SK-N-SH treated with all-trans-retinoic acid at 6 μM for 48 hours (cell line): ENCODE measurements around the gene NIFK.
A peak's percentile ranks its signal among the peaks of the same experiment; 100 is the strongest.

Experiments used
- ATAC-seq: fragments of 200-7000 bp; cut with Tn5 transposase; 3 replicates; pipeline ENCODE4 v1.9.1; 2020; ENCODE audit warnings: mild to moderate bottlenecking, moderate library complexity
- ARNTL ChIP-seq: fragments of 450-650 bp; formaldehyde crosslinking; IDR thresholded peaks from 2 replicates; pipeline ENCODE4 v1.5.0; 2020; ENCODE audit warnings: low read depth, mild to moderate bottlenecking, moderate library complexity, borderline replicate concordance
- BACH2 ChIP-seq: fragments of 250-450 bp; sonication (Bioruptor Pico); IDR thresholded peaks from 2 replicates; pipeline ENCODE4 v1.9.0; 2021; ENCODE audit warnings: mild to moderate bottlenecking, borderline replicate concordance
- CREB5 ChIP-seq: fragments of 250-450 bp; sonication (Bioruptor Pico); IDR thresholded peaks from 2 replicates; pipeline ENCODE4 v1.5.1; 2020; ENCODE audit warnings: low read depth, mild to moderate bottlenecking, moderate library complexity
- CSDC2 ChIP-seq: fragments of 250-450 bp; sonication (Bioruptor Pico); IDR thresholded peaks from 2 replicates; pipeline ENCODE4 v1.5.0; 2020; ENCODE audit warnings: mild to moderate bottlenecking, moderate library complexity
- CSRNP3 ChIP-seq: fragments of 250-450 bp; sonication (Bioruptor Pico); IDR thresholded peaks from 2 replicates; pipeline ENCODE4 v1.5.1; 2021; ENCODE audit warnings: mild to moderate bottlenecking, moderate library complexity
- ESRRG ChIP-seq: fragments of 250-450 bp; sonication (Bioruptor Pico); IDR thresholded peaks from 2 replicates; pipeline ENCODE4 v1.6.1; 2021; ENCODE audit warnings: mild to moderate bottlenecking
- GLIS3 ChIP-seq: fragments of 250-450 bp; sonication (Bioruptor Pico); IDR thresholded peaks from 2 replicates; pipeline ENCODE4 v1.5.0; 2020; ENCODE audit warnings: mild to moderate bottlenecking, moderate library complexity
- ISL1 ChIP-seq: fragments of 250-450 bp; sonication (Bioruptor Pico); IDR thresholded peaks from 2 replicates; pipeline ENCODE4 v2.1.2; 2022; ENCODE audit warnings: mild to moderate bottlenecking, moderate library complexity
- OSR1 ChIP-seq: fragments of 250-450 bp; sonication (Bioruptor Pico); IDR thresholded peaks from 2 replicates; pipeline ENCODE4 v1.8.0; 2022; ENCODE audit warnings: moderate library complexity, mild to moderate bottlenecking, inconsistent platforms
- PATZ1 ChIP-seq: fragments of 250-450 bp; sonication (Bioruptor Pico); IDR thresholded peaks from 2 replicates; pipeline ENCODE4 v1.8.0; 2020; ENCODE audit warnings: mild to moderate bottlenecking, moderate library complexity, borderline replicate concordance
- PPARA ChIP-seq: fragments of 250-450 bp; sonication (Bioruptor Pico); IDR thresholded peaks from 2 replicates; pipeline ENCODE4 v1.5.0; 2020; ENCODE audit warnings: mild to moderate bottlenecking, borderline replicate concordance
- RARB ChIP-seq: fragments of 250-450 bp; sonication (Bioruptor Pico); IDR thresholded peaks from 2 replicates; pipeline ENCODE4 v1.8.0; 2021; ENCODE audit warnings: mild to moderate bottlenecking, moderate library complexity
- SNAI2 ChIP-seq: fragments of 250-450 bp; sonication (Bioruptor Pico); IDR thresholded peaks from 2 replicates; pipeline ENCODE4 v1.5.0; 2020; ENCODE audit warnings: mild to moderate bottlenecking, moderate library complexity
- TCF4 ChIP-seq: fragments of 250-450 bp; sonication (Bioruptor Pico); IDR thresholded peaks from 2 replicates; pipeline ENCODE4 v1.8.0; 2021; ENCODE audit warnings: mild to moderate bottlenecking, moderate library complexity, borderline replicate concordance
- ZC3H10 ChIP-seq: fragments of 250-450 bp; sonication (Bioruptor Pico); IDR thresholded peaks from 2 replicates; pipeline ENCODE4 v1.5.1; 2021; ENCODE audit warnings: mild to moderate bottlenecking, moderate library complexity
- ZFP3 ChIP-seq: fragments of 250-450 bp; sonication (Bioruptor Pico); IDR thresholded peaks from 2 replicates; pipeline ENCODE4 v1.5.0; 2020; ENCODE audit warnings: mild to moderate bottlenecking, moderate library complexity
- ZFP30 ChIP-seq: fragments of 450-650 bp; formaldehyde crosslinking; IDR thresholded peaks from 2 replicates; pipeline ENCODE4 v1.5.0; 2022; ENCODE audit warnings: mild to moderate bottlenecking, moderate library complexity
- ZNF565 ChIP-seq: fragments of 450-650 bp; formaldehyde crosslinking; conservative IDR thresholded peaks from 2 replicates; pipeline ENCODE4 v1.5.0; 2020; ENCODE audit warnings: low read depth, mild to moderate bottlenecking, moderate library complexity
- ZNF70 ChIP-seq: fragments of 450-650 bp; formaldehyde crosslinking; IDR thresholded peaks from 2 replicates; pipeline ENCODE4 v1.5.0; 2020; ENCODE audit warnings: mild to moderate bottlenecking, moderate library complexity
- TF ChIP-seq, protein P1 (sequence below): fragments of 250-450 bp; sonication (Bioruptor Pico); IDR thresholded peaks from 2 replicates; pipeline ENCODE4 v1.5.0; 2020; ENCODE audit warnings: mild to moderate bottlenecking, moderate library complexity

Gene NIFK

GRCh38 chr2:121754851-121755236, 18.2 kb upstream of the NIFK start (continued):
- TF ChIP-seq CREB5 (CRISPR knock-in tag) (no peak), RARB (no peak), ZC3H10 (CRISPR knock-in tag) (no peak), CSRNP3 (CRISPR knock-in tag) (no peak), ZFP30 (no peak), ZNF70 (CRISPR knock-in tag) (no peak), OSR1 (CRISPR knock-in tag) (no peak), ISL1 (no peak), PPARA (CRISPR knock-in tag) (no peak), ZNF565 (CRISPR knock-in tag) (no peak), ZFP3 (CRISPR knock-in tag) (no peak)
- TF ChIP-seq, all 23 proteins: peak for 0

DNA sequence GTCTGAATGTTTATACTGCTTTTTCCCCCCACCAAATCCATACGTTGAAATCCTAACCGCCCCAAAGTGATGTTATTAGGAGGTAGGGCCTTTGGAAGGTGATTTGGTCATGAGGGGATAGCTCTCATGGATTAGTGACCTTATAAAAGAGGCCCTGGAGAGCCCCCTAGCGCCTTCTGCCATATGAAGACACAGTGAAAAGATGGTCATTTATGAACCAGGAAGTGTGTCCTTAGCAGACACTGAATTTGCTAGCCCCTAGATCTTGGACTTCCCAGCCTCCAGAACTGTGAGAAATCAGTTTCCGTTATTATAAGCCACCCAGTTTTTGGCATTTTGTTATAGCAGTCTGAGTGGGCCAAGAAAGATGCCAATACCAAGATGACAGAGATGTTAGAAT, 11.5 kb upstream of the NIFK start:
- TF ChIP-seq BACH2 (CRISPR knock-in tag): no peak
- no peak for TF ChIP-seq PPARA (CRISPR knock-in tag)
- no peak for TF ChIP-seq ESRRG (CRISPR knock-in tag)
- TF ChIP-seq SNAI2 (CRISPR knock-in tag): no peak
- no peak for TF ChIP-seq ZFP30
- TF ChIP-seq GLIS3 (CRISPR knock-in tag): no peak

GRCh38 chr2:121746071-121746578, 9.4 kb upstream of the NIFK start:
- no peak for TF ChIP-seq ISL1
- TF ChIP-seq ARNTL (CRISPR knock-in tag): no peak
- no peak for TF ChIP-seq SNAI2 (CRISPR knock-in tag)
- TF ChIP-seq ZNF565 (CRISPR knock-in tag): no peak
- no peak for TF ChIP-seq ZFP30
- no peak for TF ChIP-seq ESRRG (CRISPR knock-in tag)
- TF ChIP-seq ZNF70 (CRISPR knock-in tag): no peak
- TF ChIP-seq ZC3H10 (CRISPR knock-in tag): no peak
- TF ChIP-seq, protein P1, sequence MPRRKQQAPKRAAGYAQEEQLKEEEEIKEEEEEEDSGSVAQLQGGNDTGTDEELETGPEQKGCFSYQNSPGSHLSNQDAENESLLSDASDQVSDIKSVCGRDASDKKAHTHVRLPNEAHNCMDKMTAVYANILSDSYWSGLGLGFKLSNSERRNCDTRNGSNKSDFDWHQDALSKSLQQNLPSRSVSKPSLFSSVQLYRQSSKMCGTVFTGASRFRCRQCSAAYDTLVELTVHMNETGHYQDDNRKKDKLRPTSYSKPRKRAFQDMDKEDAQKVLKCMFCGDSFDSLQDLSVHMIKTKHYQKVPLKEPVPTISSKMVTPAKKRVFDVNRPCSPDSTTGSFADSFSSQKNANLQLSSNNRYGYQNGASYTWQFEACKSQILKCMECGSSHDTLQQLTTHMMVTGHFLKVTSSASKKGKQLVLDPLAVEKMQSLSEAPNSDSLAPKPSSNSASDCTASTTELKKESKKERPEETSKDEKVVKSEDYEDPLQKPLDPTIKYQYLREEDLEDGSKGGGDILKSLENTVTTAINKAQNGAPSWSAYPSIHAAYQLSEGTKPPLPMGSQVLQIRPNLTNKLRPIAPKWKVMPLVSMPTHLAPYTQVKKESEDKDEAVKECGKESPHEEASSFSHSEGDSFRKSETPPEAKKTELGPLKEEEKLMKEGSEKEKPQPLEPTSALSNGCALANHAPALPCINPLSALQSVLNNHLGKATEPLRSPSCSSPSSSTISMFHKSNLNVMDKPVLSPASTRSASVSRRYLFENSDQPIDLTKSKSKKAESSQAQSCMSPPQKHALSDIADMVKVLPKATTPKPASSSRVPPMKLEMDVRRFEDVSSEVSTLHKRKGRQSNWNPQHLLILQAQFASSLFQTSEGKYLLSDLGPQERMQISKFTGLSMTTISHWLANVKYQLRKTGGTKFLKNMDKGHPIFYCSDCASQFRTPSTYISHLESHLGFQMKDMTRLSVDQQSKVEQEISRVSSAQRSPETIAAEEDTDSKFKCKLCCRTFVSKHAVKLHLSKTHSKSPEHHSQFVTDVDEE (CRISPR knock-in tag): no peak
- no peak for TF ChIP-seq PATZ1 (CRISPR knock-in tag)
- TF ChIP-seq CSDC2 (CRISPR knock-in tag): no peak
- no peak for TF ChIP-seq PPARA (CRISPR knock-in tag)
- no peak for TF ChIP-seq TCF4 (CRISPR knock-in tag)
- TF ChIP-seq BACH2 (CRISPR knock-in tag): no peak
- ATAC-seq: no peak

More for the DNA sequence above, 11.5 kb upstream of the NIFK start:
- peak; percentile 84 for ATAC-seq

- TF ChIP-seq CSRNP3 (CRISPR knock-in tag): no peak
- no peak for TF ChIP-seq ARNTL (CRISPR knock-in tag)
- TF ChIP-seq TCF4 (CRISPR knock-in tag): no peak
- TF ChIP-seq ZFP3 (CRISPR knock-in tag): no peak
- ATAC-seq: no peak
Observed at GRCh38 chr2:121741450-121741849, 4.8 kb upstream of the NIFK start.
